HG03432 (cell line): ENCODE measurements around the gene CCNDBP1.

Experiments
- ATAC-seq: cut with Tn5 transposase; IDR thresholded peaks from one replicate; pipeline ENCODE4 v1.9.1; 2021; ENCODE audit warnings: mild to moderate bottlenecking, moderate library complexity; ENCODE audit not compliant: unreplicated experiment

The CCNDBP1 gene

DNA sequence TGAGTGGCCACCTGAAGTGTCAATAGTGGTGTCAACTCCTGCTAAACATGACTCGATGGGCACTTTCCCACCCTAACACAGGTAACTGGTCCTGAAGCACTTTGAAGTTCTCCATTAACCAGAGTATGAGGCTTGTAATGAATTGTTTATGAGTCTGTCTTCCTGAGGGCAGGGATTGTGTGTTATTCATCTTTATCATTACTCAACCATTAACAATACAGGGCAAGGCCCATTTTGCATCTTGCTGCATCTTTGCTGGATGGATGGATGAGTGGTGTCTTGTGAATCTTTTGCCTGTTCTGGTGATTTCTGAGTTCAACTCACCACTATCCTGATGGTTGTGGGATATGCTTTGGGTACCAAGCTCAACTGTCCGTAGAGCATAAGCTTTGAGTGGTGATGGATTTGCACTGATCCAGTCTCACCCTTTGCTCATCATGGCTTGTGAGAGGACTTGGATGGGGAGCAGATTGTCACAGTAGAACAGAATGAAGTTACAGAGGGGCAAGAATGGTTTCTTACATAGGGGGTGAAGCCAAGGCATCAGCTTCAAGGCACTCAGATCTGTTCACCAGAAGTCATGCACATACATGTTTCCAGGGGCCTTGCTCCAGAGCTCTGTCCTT is 57.9 kb downstream of the CCNDBP1 start:
- ATAC-seq, result no peak

DNA sequence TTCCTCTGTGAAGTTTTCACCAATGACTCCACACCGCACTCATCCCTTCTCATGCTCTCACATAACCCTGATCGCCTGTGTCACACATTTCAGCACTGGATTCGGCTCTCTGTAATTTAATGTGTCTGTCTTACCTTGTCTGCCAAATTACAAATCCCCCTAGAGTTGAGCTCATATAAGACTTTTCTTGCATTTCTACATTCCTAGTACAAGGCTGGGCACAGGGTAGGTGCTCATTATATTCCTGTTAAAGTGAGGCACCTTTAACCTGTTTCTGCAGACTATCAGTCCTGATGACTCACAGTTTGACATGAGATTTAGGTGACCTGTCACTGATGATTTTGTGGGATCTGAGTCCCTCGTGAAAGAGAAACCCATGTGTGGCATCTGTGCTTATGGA is 58.9 kb downstream of the CCNDBP1 start:
- no peak for ATAC-seq

DNA sequence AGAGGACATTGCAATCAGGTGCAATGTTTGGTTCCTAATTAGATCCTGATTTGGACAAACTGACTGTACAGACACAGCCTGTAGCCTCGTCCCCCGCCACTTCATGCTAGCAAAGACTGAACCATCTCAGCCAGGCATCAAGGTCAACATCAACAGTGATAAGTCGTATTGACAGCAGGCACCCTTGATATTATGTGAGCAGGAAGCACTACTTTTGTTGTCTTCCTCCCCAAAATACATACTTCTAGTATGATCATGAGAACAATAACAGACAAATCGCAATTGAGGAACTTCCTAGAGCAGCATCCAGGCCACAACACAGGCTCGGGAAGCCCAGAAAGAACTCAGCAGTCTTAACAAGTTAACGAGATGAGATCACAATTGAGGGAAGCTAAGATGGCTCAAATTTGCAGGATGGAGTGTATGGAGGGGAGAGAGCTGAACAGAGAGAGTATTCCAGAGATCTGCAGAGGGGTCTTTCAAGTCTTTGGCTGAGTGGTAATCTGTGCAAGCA is 61.1 kb downstream of the CCNDBP1 start:
- ATAC-seq, result no peak
